Activated effector memory CD4-positive, alpha-beta T cell treated with Interleukin-2 at 50 U/mL for 16 hours (primary cell): ENCODE results near the gene CCDC137.

Source experiments
- DNase-seq: peaks from one replicate; pipeline ENCODE4 v3.0.0-alpha.2; 2020

The CCDC137 gene

DNA sequence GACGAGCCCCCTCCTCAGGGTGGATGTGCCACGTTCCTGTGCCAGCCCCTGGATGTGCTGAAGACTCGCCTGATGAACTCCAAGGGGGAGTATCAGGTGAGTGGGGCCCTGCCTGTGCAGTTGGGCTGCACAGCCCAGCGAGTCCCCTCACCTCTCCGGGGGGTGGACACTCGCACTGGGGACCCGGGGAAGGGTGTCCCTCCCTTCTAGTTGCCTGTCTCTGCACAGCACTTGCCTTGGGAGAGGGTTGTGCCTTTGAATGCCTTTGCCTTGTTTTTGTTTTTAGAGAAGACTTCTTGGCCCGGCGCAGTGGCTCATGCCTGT lies 51.2 kb downstream of the CCDC137 start:
- DNase-seq, result no peak

DNA sequence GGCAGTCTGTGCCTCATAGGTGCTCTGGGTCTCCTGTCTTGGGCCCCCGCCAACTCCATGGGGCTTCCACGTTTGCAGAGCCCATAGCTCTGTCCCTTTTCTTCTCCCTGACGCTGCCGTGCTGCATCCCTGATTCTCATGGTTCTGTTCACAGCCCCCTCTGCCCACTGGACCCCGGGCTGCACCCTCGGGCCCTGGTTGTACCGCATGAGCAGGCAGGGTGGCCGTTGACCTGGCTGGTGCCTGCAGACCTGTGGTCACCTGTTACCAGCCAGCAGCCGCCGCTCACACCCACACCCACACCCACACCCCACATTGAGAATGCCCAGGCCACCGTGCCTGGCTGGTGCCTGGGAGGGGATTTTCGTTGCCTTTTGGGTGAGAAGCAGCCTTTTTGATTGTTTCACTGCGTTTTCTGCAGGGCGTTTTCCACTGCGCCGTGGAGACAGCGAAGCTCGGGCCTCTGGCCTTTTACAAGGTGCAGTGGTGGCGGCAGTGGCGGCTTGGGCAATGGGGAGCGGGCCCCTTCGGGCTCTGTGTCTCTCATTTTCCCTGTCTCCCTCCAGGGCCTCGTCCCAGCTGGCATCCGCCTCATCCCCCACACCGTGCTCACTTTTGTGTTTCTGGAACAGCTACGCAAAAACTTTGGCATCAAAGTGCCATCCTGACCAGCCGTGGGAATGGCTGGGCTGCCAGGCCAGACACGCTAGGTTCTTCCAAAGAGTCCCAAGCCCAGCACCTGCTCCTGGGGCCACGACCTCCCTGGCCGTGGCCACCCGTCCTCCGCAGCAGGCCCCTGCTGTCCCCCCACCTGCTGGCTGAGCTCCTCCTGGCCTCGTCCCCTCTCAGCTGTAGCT lies 53.1 kb downstream of the CCDC137 start:
- DNase-seq, result no peak

DNA sequence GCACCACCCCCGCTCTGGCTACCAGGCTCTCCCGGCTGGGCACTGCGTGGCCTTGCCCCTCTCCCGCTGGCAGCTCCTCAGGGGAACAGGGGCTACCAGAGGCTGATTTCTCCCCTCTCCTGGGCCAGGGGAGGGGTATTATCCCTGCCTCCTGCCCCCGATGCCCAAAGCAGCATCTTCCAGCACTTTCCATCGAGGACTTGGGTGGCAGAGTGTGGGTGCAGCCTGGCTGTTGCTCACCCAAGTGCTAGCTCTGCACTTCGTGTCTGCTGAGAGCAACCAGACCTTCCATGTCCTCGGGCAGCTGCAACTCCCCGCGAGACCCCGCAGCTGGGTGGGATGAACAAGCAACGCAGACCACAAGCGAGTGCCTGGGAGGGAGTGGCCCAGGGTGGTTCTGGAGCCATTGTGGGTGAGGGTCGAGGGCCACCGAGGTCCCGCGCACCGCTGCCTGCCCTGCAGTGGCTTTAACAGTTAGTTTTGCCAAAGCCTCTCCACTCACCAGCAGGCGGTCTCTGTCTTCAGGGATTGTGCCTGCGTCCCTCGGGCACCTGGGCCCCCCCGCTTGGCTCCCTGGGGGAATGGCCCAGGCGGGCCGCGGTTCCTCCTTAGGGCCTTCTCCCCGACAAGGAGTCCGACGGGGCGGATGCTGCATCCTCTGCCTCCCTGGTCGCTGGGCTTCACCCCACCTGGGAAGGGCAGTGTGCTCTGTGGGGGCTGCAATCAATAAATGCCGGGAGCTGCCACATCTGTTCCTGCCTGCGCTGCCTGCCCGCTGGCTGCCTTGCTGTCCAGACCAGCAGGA lies 53.9 kb downstream of the CCDC137 start:
- no peak for DNase-seq

DNA sequence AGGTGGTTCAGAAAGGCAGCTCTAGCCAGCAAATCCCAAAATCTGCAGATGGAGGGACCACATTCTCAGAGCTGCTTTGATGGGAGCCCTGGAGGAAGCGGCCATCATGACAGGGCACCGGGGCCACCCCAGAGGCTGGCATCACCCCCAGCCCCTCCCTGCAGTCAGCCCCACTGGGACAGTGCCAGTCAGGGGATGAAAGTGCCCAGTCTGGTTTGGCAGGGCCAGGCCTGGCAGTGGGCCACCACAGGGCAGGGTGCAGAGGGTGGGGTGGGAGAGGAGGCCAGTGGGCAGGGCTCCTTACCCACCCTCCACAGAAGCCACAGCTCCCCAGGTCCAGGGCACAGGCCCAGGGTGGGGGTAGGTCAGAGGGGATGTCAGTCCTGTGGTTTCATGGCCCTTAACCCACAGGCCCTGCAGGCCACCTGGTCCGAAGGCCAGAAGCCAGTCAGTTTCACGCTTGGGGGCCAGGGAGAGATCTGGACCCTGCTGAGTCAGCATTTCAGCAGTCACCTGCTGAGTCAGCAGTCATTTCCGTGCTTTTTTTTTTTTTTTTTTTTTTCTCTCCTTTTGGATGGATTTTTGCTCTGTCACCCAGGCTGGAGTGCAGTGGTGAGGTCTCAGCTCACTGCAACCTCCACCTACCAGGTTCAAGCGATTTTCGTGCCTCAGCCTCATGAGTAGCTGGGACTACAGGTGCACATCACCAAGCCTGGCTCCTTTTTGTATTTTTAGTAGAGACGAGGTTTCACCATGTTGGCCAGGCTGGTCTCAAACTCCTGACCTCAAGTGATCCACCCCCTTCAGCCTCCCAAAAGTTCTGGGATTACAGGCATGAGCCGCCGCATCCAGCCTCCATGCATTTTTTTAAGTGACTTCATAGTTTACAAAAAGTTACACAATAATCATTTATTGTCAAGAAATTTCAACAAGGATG lies 55.9 kb downstream of the CCDC137 start:
- DNase-seq, result no peak
